M059J (cell line): ENCODE measurements around the gene KCNV2. TPM values are rescaled to one million over a fixed set of nuclear protein-coding genes. Genes with fewer than 3 reads are reported as not detected.

Experiments used
- DNase-seq: peaks from one replicate; pipeline ENCODE4 v3.0.0-alpha.2; 2012; ENCODE audit warnings: low read depth
- total RNA-seq: library from RNA; depleted of rRNA; stranded (reverse); fragments of >200 nt; shearing (Covaris generic); gene quantifications from 2 replicates; pipeline ENCODE4 v1.2.3, GENCODE V29; 2014

KCNV2 gene
- total RNA-seq, 1 experiment from 2014 or later = not detected

DNA sequence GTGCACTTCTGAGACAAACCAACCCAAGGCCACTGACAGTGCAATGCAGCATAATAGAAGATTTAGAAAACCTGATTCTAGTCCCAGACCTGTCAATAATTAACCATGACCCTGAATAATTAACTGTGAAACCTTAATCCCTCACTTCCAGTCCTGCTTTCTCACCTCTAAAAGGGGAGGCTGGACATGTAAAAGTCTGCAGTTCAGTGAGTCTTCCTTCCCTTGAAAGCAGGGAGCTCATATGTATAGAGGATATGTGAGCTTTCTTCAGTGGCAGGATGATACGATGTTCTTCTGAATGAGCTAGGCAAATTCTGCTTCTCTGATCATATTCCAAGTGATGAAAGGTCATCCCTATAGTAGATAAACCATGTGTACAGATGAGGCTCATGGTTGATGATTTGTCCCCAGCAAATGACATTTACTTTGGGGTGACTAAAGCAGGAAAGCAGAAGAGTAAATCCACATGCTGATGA is 2.9 kb downstream of the KCNV2 start:
- DNase-seq = no peak

DNA sequence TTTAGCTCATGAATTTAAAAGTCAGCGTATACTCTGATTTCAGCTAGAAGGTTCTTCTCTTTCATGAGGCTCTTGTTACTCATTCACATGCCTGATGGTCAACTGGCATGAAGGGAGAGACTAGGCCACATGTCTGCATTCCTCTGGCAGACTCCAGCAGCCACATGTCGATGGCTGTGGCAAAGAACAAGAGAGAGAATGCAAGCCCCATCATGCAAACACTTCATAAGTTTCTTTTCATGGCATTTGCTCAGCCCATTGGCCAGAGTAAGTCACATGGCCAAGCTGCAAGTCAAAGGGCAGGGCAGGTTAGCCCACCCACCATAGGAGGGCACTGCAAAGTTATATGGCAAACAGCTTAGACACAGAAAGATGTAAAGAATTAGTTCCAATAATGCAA is 5.4 kb downstream of the KCNV2 start:
- peak; percentile 61 for DNase-seq

DNA sequence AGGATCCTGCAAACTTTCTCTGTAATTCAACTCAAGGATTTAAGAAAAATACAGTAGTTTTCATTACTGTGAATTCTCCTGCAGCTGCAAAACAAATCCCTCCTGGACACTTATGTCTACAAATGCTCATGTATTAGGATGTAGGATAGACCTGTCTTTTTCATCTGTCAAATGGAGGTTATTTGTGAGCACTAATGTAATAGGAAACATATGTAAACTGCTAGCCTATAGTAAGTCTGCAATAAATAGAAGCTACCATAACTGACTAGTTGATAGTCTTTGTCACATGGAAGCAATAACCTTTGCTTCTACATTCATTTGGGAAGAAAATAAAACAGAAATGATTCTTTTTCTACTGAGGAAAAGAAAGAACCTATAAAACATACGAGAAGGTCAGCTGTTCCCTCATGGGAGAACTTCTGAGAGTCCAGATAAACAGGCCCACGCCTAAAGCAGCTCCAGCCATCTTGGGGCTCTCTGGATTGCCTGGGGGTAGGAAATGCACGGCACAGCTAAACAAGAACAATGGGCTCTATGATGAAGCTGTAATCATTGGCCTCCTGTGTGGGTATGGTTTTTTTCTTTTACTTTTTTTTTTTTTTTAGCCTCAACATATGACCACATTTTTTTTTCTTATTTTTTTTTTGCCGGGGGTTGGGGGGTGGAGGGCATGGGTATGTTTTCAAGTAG is 6.2 kb downstream of the KCNV2 start:
- peak; percentile 57 for DNase-seq

DNA sequence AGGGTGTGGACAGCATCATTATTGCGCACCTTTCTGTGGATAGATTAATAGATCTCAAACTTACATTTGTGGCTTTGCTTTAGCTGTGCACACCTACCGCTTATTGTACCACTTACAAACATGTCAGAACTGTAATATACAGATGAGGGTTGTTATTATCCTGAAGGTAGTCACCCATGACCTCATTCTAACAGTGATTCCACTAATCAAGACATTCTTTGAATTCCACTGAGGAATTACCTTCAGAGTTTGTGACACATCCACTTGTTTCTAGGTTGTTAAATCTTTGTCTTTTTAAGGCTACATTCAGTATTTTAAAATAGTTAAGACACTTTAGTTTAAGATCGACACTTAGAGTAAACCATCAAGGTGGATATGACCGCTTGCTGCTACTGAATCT is 7.8 kb downstream of the KCNV2 start:
- DNase-seq = peak; percentile 54

DNA sequence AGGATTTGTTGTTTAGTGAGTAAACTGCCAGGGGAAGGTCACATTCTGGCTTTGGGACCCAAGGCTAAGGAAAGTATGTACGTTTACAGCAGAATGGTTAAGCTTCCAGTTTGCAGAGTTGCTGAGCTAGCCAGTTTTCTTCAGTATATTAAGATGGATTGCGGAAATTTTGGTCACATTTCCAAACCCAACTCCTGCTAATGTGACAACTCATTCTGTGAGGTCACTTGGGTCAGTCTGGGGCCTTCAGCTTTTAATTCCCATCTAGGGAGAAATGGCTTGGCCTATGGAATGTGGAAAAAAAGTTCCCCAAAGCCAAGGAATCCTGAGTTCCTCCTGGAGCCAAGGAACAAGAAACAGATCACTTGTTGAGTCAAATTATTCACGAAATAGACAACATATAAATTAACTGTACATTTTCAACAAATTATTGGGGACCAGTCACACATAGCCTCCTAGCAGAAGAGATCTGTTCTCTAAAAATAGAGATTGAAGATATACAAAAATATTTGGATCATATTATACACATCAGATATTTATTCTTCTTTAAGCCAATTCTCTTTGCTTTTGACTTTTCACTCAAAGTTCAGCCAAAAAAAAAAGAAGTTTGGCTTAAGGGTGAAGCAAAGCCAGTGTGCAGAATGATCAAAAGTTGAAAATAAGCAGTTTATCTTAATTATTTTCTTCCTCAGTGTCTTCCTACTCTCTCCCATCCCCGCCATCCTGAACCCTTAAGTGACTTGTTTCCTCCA is 8.8 kb downstream of the KCNV2 start:
- DNase-seq = peak; percentile 49

DNA sequence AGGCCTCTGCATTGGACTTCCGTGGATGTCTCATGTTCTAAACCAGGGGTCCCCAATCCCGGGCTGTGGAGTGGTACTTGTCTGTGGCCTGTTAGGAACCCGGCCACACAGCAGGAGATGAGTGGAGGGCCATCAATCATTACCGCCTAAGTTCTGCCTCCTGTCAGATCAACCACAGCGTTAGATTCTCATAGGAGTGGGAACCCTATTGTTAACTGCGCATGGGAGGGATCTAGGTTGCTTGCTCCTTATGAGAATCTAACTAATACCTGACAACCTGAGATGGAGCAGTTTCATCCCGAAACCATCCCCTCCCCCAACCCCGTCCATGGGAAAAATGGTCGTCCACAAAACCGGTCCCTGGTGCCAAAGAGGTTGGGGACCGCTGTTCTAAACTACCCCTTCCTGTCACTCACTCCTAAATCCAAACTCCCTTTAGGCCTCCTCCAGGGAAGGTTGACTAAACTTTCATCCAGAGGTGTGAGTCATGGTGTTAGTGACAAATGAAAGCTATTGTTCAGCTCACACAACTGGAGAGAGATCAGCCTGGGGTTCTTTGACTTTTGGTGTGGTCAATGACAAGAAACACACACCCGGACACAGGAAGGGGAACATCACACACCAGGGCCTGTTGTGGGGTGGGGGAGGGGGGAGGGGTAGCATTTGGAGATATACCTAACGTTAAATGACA is 9.5 kb downstream of the KCNV2 start:
- DNase-seq = peak; percentile 84

DNA sequence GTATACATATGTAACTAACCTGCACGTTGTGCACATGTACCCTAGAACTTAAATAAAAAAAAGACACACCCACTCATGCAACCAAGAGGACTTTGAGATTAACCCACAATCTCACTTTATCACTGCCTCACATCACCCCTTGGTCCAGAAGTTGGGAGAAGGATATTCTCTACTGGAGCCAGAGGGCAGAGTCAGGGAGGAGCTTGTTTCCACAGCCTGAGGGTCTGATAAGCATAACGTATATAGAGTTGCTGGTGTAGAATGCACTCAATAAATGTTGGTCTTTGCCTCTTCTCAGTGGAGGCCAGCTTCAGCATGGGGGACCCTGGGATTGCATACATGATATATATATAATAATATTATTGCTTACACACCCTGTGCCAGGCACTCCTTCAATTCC is 10.1 kb downstream of the KCNV2 start:
- no peak for DNase-seq

DNA sequence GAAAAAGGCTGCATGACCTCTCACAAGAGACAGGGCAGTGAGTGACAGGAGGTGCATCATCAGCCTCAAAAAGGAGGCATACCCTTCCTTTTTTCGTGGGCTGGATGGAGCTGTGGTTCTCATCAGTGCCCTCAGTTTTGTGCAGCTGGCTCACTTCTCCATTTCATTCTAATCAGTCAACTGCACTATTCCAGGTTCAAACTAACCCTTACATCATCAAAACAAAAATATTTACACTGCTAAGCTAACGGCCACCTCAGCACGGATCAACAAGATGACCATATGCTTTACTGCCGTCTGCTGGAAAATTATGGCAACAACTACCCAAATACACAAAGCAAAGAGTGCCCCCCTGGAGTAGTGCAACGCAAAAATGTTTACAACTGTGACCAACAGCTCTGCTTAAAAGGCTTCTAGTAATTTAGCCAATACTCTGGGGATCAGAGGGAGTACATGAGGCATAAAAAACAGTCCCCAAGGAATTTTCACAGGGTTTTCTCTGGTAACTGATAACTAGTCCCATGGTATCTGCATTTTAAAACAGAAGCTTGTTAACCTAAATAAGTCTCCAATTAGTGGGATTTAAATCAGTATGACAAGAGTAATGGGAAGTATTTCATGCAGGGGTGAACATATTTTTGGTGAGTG is 10.8 kb downstream of the KCNV2 start:
- peak; percentile 80 for DNase-seq

DNA sequence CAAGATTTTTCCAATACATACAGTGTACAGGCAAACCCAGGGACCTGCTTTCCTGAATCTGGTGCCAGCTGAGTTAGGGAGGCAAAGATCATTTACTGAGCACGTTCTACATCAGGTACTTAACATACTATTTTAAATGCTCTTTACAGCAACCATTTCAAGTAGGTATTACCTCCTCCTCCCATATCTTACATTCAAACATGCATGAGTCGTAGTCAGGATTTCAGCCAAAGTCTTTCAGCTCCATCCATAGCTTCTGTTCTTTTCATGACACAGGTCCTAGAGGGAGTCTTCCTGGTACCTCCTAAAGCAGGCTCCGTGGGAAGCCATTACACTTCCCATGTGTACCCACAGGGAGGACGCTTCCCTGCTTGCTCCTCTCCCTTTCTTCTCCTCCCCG is 11.7 kb downstream of the KCNV2 start:
- DNase-seq = peak; percentile 66

DNA sequence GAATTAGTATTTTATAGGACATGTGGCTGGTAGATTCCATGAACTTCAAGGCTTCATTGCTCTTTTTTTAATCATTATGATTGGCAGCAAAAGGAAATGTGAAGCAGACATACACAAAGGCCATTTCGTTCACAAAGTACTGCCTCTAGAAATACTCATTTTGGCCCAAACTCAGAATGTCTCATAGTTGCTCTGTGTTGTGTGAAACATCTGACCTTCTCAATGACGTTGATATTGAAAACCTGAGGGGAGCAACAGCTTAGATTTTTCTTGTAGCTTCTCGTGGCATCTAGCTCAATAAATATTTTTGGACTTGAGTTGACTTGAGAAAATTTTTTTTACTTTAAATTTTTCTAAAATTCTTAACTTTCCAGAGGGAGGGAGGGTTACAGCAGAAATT is 12.4 kb downstream of the KCNV2 start:
- no peak for DNase-seq

DNA sequence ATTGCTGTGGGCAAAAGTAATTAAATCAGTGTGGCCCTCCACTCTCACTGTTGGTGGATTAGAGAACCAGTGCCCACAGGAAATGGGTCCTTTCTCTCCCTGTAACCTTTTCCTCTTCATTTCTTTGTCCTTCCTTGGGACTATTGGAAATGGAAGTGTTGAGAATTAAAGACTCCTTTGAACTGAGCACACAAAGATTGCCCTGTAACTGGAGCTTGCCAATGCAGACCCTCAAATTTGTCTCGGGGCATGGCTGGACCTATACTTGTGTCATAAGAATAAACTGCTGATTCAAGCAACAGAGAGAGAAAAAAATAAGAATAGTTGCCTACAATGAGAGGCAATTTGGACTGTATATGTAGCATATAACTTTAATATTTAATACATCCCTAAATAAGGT is 13.7 kb downstream of the KCNV2 start:
- no peak for DNase-seq

DNA sequence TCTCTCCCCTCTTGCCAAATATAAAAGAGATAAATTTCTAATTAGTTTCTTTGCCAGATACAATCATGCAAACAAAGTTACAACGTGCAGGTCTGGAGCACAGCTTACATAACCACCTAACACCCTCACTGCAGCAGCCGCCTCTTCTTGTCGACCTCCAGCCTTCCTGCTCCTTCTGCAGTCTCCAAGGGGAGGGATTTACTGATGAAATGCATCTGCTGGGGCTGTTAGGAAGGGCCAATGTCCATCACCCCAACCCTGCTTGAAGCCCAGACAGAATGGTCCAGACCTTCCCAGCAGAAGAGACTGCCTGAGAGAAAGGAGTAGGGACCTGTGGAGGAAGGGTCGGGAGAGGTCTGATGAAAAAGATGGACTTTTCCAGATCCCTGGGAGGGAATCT is 15.2 kb downstream of the KCNV2 start:
- no peak for DNase-seq

DNA sequence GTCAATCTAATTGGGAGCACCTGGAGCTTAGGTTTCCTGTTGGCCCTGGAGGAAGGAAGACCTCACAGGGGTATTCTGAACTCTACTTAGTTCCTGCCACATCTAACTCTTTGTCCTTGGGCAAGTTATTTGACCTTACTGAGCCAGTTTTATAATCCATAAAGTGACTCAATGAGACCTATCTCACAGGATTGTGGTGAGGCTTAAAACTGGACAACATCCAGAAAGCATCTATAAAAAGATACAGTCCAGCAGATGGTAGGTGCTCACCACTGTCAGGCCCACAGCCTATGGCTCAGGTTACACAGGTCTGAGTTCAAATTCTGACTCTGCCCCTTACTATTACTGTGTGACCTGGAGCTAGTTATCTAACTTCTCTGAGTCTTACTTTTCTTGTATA is 23.3 kb downstream of the KCNV2 start:
- DNase-seq = peak; percentile 83

DNA sequence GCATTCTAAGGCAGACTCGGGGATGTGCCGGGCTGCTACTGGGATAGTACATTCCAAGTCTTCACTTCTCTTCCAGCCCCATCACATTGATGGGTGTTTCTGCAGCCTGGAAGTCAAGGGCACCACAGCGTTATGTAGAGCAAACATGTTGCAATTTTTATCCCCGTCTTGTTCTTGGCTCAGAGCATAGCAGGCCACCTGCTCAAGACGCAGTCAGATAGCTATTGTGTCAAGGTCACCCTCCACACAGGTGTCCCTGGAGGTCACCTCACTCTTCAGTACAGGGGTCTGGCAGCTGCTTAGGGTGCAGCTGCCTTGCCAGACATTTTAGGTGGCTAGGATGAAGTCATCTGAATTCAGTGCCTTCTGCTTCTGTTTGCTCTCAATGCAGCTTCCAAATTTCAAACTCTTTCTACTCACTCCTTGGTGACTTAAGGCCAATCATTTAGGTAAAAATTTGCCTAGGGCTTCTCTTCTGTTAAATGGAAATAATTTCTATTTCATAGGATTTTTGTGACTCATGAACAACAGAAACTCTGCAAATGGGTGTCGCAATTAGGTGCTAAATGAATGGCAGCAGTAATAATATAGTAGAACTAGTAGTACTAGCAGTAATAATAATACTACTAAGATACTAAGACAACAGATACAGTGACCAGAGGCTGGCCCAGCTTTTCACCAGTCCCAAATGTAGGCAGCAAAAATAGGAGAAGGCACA is 24.3 kb downstream of the KCNV2 start:
- no peak for DNase-seq

DNA sequence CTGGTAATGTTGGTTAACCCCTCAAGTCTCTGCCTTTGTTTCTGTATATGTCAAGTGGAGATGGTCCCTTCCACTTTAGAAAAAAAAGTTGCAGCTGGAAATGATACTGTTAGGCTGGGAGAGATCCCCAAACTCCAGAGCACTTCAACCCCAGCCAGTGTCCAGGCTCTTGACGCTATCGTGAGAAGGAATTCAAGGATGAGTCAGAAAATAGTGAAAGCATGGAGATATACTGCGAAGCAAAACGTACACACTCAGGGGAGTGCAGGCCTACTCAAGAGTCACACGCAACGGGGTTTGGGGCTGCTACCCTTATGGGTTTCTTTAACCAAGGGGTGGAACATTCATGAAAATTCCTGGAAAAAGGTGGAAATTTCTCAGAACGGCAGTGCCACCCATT is 24.9 kb downstream of the KCNV2 start:
- DNase-seq = no peak

DNA sequence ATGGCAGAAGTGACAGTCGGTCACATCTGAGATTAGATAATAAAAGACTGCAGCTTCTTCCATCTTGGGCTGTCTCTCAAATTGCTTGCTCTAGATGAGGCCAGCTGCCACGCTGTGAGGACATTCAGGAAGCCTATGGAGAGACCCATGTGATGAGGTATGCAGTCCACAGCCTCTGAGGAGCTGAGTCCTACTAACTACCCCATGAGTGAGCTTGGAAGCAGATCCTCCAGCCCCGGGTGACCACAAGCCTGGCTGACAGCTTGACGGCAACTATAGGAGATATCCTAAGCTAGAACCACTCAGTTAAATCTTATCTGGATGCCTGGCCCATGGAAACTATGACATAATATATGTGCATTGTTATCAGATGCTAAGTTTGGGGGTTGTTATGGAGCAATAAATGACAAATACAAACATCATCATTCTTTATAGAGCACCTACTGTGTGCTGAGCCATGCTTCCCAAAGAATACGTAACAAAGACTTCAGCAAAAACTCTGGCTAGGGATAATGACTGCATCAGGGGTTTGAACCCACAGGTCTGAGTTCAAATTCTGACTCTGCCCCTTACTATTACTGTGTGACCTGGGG is 26.7 kb downstream of the KCNV2 start:
- DNase-seq = no peak

DNA sequence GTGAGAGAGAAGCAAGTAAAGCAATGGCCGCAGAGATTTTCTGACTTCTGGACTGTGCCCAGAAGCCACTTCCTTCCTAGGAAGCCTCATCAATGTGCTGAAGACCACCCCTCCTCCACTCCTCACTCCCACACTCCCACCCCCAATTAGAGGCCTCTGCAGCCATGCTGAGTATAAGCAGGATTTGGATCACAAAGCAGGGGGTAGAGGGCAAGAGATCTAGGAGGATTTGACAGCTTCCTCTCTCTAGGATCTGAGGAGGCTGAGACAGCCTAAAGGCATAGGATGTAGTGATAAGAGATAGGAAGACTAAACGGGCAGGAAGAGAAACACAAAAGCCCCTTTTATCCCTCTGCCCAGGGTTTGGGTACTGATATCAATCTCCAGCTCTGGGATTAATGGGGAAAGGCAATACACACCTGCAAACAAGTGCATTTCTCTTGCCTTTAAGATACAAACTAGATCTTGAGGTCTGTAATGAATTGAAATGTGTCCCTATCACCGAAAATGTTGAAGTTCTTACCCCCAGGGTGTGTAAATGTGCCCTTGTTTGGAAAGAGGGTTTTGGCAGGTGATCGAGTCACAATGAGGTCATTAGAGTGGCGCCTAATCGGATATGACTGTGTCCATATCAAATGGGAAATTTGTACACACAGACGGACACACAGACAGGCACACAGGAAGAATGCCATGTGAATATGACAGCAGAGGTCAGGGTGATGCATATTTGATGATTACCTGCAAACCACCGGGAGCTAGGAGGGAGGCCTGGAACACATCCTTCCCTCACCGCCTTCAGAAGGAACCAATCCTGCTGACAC is 28.5 kb downstream of the KCNV2 start:
- peak; percentile 86 for DNase-seq

DNA sequence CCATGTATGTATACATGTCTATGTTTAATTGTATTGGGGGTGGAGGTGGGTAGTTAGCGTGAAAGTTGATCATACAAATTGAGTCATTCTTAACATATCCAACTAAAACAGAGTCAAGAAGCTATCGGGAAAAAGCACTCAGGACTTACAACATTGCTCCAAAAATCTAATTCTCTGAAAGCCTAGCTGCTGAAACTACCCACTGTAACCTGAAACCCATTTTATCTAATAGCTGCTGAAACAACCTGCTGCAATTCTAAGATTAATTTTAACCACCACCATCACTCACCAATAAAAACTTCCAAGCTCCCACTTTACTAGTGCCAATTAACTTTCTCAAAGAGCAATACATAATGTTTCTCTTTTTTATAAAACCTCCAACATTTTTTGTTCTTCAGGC is 32.2 kb downstream of the KCNV2 start:
- no peak for DNase-seq

DNA sequence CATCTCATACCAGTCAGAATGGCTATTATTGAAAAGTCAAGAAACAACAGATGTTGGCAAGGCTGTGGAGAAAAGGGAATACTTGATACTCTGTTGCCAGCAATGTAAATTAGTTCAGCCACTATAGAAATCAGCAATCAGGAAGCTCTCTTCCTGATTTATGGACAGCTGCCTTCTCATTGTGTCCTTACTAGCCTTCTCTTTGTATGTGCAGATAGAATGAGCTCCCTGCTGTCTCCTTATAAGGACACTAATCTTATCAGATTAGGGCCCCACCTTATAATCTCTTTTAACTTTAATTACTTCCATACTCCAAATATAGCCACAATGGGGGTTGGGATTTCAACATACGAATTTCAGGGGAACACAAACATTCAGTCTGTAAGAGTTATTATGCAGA is 38.0 kb downstream of the KCNV2 start:
- DNase-seq = no peak

DNA sequence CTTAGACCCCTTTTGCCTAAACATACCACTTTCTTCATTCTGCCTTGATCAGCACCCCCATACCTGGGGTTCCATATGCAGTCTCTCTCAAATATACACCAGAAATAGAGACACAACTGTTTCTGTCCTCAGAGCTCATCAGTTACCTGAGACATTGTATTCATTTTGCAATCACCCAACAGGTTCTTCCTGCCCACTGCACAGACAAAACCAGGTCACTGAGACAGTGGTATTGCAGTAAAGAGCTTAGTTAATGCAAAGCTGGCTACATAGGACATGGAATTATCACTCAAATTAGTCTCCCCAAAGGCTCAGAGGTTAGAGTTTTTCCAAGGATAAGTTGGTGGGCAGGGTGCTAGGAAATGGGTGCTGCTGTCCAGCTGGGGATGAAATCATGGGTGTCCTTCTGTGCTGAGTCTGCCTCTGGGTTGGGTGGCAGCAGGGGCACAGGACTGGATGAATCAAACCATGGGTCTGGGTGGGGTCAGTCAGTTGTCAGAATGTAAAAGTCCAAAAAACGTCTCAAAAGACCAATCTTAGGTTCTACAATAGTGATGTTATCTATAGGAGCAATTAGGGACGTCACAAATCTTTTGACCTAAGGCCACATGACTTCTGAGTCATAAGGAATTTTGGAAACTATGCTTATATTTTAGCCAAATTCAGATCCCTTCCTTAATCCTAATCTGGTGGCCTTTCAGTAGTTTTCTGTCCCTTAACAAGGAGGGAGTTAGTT is 41.0 kb downstream of the KCNV2 start:
- DNase-seq = no peak
